Hepatocyte (in vitro differentiated cells): ENCODE results near the gene TEX55.

Experiments
- EZH2 ChIP-seq: fragments of 200-600 bp; sonication (generic); IDR thresholded peaks from 2 replicates; pipeline ENCODE4 v1.6.1; 2016; ENCODE audit warnings: antibody characterized with exemption, mild to moderate bottlenecking, borderline replicate concordance
- EZH2phosphoT487 ChIP-seq: fragments of 200-600 bp; sonication (generic); IDR thresholded peaks from one replicate; pipeline ENCODE4 v1.6.1; 2018; ENCODE audit warnings: antibody characterized with exemption, mild to moderate bottlenecking, low read depth, moderate library complexity; ENCODE audit not compliant: unreplicated experiment, severe bottlenecking
- TF ChIP-seq, protein P1 (sequence below): fragments of 200-600 bp; sonication (generic); IDR thresholded peaks from 2 replicates; pipeline ENCODE4 v1.5.1; 2016; ENCODE audit warnings: antibody characterized with exemption, mild to moderate bottlenecking; ENCODE audit not compliant: poor library complexity

GRCh38 chr3:119170821-119171220, 24.9 kb downstream of the TEX55 start:
- TF ChIP-seq, protein P1, sequence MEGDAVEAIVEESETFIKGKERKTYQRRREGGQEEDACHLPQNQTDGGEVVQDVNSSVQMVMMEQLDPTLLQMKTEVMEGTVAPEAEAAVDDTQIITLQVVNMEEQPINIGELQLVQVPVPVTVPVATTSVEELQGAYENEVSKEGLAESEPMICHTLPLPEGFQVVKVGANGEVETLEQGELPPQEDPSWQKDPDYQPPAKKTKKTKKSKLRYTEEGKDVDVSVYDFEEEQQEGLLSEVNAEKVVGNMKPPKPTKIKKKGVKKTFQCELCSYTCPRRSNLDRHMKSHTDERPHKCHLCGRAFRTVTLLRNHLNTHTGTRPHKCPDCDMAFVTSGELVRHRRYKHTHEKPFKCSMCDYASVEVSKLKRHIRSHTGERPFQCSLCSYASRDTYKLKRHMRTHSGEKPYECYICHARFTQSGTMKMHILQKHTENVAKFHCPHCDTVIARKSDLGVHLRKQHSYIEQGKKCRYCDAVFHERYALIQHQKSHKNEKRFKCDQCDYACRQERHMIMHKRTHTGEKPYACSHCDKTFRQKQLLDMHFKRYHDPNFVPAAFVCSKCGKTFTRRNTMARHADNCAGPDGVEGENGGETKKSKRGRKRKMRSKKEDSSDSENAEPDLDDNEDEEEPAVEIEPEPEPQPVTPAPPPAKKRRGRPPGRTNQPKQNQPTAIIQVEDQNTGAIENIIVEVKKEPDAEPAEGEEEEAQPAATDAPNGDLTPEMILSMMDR = no peak
- TF ChIP-seq EZH2phosphoT487 (no peak), EZH2 (no peak)
